Amniotic stem cell (primary cell): Measurements from ENCODE around the gene MAN2B2.

Source experiments
- DNase-seq: peaks from one replicate; lab custom pipeline; 2025; lab: John Stamatoyannopoulos, UW

The MAN2B2 gene

DNA sequence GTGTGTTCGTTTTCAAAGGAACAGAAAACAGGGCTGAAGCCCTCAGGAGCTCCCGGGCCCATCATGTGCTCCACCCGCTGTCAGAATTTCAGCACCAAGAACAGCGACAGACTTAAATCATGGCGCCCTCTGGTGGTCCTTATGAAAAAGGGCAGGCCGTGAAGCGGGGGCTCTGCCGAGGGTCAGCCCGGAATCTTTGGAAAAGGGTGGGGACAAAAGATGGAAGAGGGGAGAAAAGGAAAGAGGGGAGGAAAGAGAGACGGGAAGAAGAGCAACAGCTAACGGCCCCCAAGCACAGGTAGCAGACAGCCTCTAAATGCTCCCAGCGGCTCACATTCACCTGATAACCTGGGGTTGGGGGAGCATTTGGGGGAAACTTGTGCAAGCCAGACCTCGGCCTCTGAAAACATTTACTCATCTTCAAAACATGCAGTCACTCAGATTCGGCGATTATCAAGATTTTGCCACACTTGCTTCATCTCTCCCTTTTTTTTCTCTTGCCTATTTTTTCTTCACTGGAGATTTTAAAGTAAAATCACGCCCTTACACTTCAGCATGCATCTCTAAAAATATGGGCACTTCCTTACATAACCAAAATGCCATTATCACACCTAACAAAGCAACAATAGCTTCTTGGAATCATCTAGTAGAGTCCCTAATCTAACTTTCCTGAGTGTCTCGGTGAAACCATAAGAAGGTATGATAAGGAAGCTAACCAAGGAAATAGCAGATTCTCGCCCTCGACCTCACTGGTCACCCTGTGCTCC, 28.1 kb upstream of the MAN2B2 start:
- peak; percentile 72 for DNase-seq

GRCh38 chr4:6548201-6548881, 26.6 kb upstream of the MAN2B2 start:
- DNase-seq, result no peak

GRCh38 chr4:6548882-6549230, 26.1 kb upstream of the MAN2B2 start:
- no peak for DNase-seq

GRCh38 chr4:6549445-6549844, 25.5 kb upstream of the MAN2B2 start:
- no peak for DNase-seq

DNA sequence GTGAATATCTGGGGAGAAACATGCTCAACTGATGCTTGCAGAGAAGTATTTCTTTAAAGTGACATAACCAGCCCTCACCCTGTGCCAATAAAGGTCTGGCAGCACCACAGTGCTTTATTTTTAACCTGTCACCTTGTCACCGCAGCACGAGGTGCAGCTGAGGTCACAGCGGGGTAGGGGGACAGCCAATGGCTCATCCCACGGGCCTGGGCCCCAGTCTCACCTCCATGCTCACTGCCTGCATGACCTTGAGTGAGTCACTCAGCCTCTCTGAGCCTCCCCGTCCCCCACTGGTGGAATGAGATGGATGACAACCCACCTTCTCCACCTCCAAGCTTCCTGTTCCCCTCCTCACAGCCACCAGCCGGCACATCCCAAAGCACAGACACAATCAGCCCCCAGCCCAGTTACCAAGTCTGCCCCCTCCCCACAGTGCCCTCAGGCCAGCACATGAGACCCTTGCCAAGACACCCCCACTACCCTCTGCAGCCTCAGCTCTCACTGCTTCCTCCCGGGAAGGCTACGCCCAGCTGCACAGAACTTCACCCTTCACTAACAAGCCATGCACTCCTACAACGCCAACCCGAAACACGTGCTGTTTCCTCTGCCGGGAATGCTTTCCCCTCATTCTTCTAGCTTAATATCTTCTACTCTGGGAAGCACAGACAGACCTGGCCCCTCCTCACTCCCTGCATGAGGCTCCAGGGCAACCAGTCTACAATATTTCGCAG, 24.9 kb upstream of the MAN2B2 start:
- no peak for DNase-seq

GRCh38 chr4:6550821-6551220, 24.2 kb upstream of the MAN2B2 start:
- no peak for DNase-seq

GRCh38 chr4:6551660-6552059, 23.3 kb upstream of the MAN2B2 start:
- no peak for DNase-seq

DNA sequence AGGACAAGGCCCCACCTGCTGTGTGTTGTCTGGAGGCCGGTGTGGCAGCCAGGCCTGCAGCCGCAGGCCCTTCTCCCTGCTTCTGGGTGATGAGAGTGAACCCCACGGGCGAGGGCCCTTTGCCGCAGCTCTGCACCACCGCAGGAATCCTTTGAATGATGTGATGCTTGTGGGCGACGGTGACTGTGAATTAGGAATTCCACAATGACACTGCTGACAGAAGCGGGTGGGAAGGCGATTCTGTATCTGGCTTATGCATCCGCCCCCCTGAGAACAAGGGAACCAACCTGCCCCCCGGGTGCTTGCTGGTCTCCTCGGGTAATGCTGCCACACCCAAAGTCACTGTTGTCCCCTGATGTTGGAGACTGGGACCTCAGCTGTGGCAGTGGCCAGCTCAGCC, 19.5 kb upstream of the MAN2B2 start:
- no peak for DNase-seq

GRCh38 chr4:6556263-6556662, 18.7 kb upstream of the MAN2B2 start:
- DNase-seq, result no peak

GRCh38 chr4:6557185-6557584, 17.8 kb upstream of the MAN2B2 start:
- DNase-seq, result no peak

- DNase-seq, result no peak
Observed at GRCh38 chr4:6557856-6558255, 17.1 kb upstream of the MAN2B2 start.

DNA sequence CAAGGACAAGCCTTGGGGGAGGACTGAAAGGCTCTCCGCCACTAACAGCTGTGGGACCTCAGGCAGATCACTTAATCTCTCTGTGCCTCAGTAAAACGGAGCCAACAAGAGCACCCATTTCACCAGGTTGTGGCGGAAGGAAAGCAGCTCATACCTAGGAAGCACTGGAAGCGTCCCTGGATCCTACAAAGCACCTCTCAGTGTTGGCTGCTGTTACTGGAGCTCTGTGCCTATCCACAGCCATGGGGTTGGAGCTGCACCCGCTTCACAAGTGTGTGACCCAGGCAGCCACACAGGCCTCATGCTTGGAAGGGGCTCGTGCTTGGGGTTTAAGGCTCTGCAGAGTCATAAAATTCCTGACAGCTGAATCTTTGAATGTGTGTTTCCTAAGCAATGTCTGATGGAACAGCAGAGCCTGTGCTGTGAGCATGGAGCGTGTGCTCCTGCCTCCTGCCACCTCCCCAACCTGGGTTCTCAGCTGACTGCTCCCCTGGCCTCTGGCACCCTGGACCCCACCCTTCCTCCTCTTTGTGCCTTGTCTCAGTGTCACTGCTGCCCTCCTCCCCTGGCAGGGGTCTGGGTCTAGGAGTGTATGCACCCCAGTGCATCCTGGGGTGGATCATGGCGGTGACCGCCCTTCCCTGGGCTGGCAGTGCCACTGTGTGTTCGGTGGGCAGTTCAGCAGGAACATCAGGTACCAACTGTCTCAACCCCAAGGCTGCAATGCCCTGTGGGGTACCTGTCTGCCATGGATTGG, 14.4 kb upstream of the MAN2B2 start:
- no peak for DNase-seq

DNA sequence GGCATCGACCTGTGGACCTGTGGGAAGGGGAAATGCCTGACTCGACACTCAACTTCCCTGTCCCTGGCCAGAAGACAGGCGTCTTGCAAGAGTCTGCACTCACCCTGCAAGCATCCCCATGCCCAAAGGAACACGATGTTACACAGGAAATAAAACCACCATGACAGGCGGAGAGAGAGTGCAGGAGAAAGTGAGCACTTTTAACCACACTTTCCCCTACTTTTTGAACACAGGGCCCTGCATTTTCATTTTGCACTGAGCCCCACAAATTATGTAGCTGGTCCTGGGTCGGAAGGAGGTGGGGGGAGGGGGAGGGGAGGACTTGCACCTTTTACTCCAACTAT, 13.8 kb upstream of the MAN2B2 start:
- DNase-seq, result no peak

DNA sequence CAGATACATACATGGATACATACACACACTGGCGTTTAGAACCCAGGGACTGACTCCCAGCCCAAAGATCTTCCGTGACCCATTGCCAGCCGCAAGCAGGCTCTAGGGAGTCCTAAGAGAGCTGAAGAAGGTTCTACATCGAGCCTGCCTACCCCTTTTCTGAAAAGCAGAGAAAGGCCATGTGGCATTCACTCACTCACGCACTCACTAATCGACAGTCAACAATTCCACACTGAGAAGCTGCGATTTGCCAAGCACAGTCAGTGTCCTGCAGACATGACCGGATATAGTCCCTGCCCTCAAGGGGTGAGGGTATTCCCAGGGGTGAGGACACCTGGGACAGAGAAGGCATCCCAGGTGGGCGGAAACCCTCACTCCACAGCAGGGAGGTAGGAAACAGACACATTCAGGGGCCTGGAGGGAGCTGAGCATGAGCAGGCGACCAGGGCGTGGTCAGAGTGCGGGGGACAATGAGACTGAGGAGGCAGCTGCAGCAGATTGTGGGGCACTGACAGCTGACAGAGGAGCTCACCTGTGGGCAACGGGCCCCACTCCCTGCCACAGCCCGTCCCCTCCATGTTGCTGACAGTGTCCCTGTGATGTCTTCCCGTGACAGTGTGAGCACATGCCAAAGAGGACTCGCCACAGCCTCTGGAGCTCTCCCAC, 13.2 kb upstream of the MAN2B2 start:
- no peak for DNase-seq

- DNase-seq, result no peak
Observed at GRCh38 chr4:6562931-6563901, 11.8 kb upstream of the MAN2B2 start.

- no peak for DNase-seq
Observed at GRCh38 chr4:6563935-6564645, 10.9 kb upstream of the MAN2B2 start.

DNA sequence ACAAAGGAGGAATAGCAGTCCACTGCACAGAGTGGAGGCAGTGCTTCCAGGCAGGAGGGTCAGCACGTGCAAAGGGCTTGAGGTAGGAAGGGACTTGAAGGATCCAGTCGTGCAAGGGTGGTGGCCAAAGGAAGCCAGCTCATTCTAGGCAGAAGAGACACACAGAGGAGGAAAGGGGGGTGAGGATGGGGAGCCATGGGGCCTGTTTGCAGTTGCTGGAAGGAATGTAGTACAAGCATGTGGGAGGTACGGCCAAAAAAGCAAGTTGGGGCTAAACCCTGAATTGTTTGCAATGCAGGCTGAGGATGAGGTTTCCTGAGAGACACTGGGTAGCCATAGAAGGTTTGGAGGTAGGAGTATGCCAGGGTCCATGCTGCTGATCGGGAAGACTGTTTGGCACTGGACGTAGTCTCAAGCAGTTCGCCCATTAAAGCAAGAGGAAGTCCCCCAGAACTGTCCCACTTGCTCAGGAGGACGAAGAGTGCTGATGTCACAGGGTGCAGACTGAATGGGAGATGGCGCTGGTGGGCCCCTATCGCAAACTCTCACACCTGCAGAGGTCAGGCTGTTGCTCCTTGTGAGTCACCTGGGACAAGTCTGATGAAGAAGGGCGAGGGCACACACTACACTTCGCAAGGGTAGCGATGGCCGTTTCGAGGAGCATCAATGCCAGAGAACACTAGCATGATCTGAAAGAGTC, 9.1 kb upstream of the MAN2B2 start:
- DNase-seq, result no peak

GRCh38 chr4:6566391-6567190, 8.4 kb upstream of the MAN2B2 start:
- no peak for DNase-seq

DNA sequence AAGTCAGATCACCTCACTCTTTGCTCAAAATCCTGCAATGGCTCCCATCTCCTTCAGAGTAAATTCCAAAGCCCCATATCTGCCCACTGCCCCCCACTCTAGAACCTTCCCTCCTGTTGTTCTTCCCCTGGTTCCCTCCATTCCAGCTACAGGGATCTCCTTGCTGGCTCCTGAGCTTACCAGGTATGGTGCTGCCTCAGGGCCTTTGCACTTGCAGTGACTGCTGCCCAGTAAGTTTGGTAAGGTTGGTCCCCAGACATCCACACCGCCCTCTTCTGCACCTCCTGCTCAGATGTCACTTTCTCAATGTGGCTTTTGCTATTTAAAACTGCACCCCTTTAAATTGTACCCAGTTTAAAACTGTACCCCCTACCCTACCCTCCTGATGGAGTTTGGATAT, 7.8 kb upstream of the MAN2B2 start:
- no peak for DNase-seq
